ENCODE data around the gene MYBPC3. TPM values are rescaled to one million over a fixed set of nuclear protein-coding genes. Genes with fewer than 3 reads are reported as not detected.

MYBPC3 gene
- total RNA-seq, 1 donor from 2014 or later = not detected

DNA sequence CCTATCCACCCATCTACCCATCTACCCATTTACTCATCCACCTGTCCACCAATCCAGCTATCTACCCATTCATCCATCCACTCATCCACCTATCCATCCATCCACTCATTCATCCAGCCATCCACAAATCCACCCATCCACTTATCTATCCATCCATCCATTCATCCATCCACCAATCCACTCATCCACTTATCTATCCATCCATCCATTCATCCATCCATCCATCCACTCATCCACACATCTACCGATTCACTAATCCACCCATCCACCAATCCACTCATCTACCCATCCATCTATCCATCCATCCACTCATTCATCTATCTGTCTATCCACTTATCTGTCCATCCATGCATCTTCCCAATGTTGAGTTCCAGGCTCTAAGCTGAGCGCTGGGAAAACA is 27.6 kb upstream of the MYBPC3 start:
- H3K36me3 ChIP-seq (ENCODE audit: insufficient read depth, low read length) = no peaks in the 10 kb centered on the region
- no peak for FAIRE-seq
- no peak overlapping the region for H3K27ac Mint-ChIP-seq (ENCODE audit: unreplicated experiment)

GRCh38 chr11:47379317-47379716 is 26.8 kb upstream of the MYBPC3 start:
- DNase-seq (ENCODE audit: low read depth) (no peak), FAIRE-seq (no peak)
- no peak overlapping the region for H3K27ac ChIP-seq (ENCODE audit: low read depth, low read length)
- peaks cover 4% of the 10 kb centered on the region for H3K4me1 ChIP-seq (ENCODE audit: insufficient read depth, low read length)
- H4K20me1 ChIP-seq (ENCODE audit: insufficient read depth, low read length) = no peaks in the 10 kb centered on the region
- peaks cover 9% of the 10 kb centered on the region for H3K27me3 Mint-ChIP-seq (ENCODE audit: low read depth, unreplicated experiment)
- H3K27me3 ChIP-seq (ENCODE audit: insufficient read depth, low read length) = no peaks in the 10 kb centered on the region
- no peak overlapping the region for H2AFZ ChIP-seq (ENCODE audit: low read depth, low read length)
- H3K4me3 ChIP-seq (ENCODE audit: insufficient read depth, low read depth, low read length) = no peak overlapping the region
- H3K4me1 Mint-ChIP-seq (ENCODE audit: low read depth, unreplicated experiment) = peaks cover 7% of the 10 kb centered on the region
- H3K27ac Mint-ChIP-seq (ENCODE audit: unreplicated experiment) = no peak overlapping the region
- no peaks in the 10 kb centered on the region for H3K36me3 Mint-ChIP-seq (ENCODE audit: low read depth, unreplicated experiment)
- no peaks in the 10 kb centered on the region for H3K79me2 ChIP-seq (ENCODE audit: insufficient read depth, low read length)
- no peak overlapping the region for H3K4me2 ChIP-seq (ENCODE audit: low read length)
- H3K9me3 ChIP-seq (ENCODE audit: insufficient read depth, low read depth, low read length) = no peaks in the 10 kb centered on the region
- TF ChIP-seq, protein P1, sequence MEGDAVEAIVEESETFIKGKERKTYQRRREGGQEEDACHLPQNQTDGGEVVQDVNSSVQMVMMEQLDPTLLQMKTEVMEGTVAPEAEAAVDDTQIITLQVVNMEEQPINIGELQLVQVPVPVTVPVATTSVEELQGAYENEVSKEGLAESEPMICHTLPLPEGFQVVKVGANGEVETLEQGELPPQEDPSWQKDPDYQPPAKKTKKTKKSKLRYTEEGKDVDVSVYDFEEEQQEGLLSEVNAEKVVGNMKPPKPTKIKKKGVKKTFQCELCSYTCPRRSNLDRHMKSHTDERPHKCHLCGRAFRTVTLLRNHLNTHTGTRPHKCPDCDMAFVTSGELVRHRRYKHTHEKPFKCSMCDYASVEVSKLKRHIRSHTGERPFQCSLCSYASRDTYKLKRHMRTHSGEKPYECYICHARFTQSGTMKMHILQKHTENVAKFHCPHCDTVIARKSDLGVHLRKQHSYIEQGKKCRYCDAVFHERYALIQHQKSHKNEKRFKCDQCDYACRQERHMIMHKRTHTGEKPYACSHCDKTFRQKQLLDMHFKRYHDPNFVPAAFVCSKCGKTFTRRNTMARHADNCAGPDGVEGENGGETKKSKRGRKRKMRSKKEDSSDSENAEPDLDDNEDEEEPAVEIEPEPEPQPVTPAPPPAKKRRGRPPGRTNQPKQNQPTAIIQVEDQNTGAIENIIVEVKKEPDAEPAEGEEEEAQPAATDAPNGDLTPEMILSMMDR (IDR thresholded peaks at IDR 0.05; ENCODE audit: insufficient read depth, low read depth, low read length) = no peak
- no peak for TF ChIP-seq EZH2 (IDR thresholded peaks at IDR 0.05; ENCODE audit: insufficient read depth, low read length)
- no peaks in the 10 kb centered on the region for H3K9me3 Mint-ChIP-seq (ENCODE audit: unreplicated experiment)
- H3K9ac ChIP-seq (ENCODE audit: low read length) = no peak overlapping the region
- no peaks in the 10 kb centered on the region for H3K36me3 ChIP-seq (ENCODE audit: insufficient read depth, low read length)
- no peak overlapping the region for H3K4me3 Mint-ChIP-seq (ENCODE audit: unreplicated experiment)

More for the DNA sequence above, 27.6 kb upstream of the MYBPC3 start:
- Mint-ChIP-seq H3K36me3 (ENCODE audit: low read depth, unreplicated experiment) (no peaks in the 10 kb centered on the region), H3K4me1 (ENCODE audit: low read depth, unreplicated experiment) (peaks cover 5% of the 10 kb centered on the region), H3K4me3 (ENCODE audit: unreplicated experiment) (no peak overlapping the region), H3K27me3 (ENCODE audit: low read depth, unreplicated experiment) (peaks cover 9% of the 10 kb centered on the region), H3K9me3 (ENCODE audit: unreplicated experiment) (no peaks in the 10 kb centered on the region)
- TF ChIP-seq, protein P1 (IDR thresholded peaks at IDR 0.05; ENCODE audit: insufficient read depth, low read depth, low read length) = no peak
- TF ChIP-seq EZH2 (IDR thresholded peaks at IDR 0.05; ENCODE audit: insufficient read depth, low read length) = no peak
- no peak overlapping the region for H2AFZ ChIP-seq (ENCODE audit: low read depth, low read length)
- no peaks in the 10 kb centered on the region for H3K27me3 ChIP-seq (ENCODE audit: insufficient read depth, low read length)
- H3K9ac ChIP-seq (ENCODE audit: low read length) = no peak overlapping the region
- H3K9me3 ChIP-seq (ENCODE audit: insufficient read depth, low read depth, low read length) = no peaks in the 10 kb centered on the region
- no peak overlapping the region for H3K27ac ChIP-seq (ENCODE audit: low read depth, low read length)
- H4K20me1 ChIP-seq (ENCODE audit: insufficient read depth, low read length) = no peaks in the 10 kb centered on the region
- H3K79me2 ChIP-seq (ENCODE audit: insufficient read depth, low read length) = no peaks in the 10 kb centered on the region
- no peak overlapping the region for H3K4me2 ChIP-seq (ENCODE audit: low read length)
- no peak for DNase-seq (ENCODE audit: low read depth)
- H3K4me1 ChIP-seq (ENCODE audit: insufficient read depth, low read length) = no peaks in the 10 kb centered on the region
- no peak overlapping the region for H3K4me3 ChIP-seq (ENCODE audit: insufficient read depth, low read depth, low read length)

GRCh38 chr11:47378836-47379170 is 26.3 kb upstream of the MYBPC3 start:
- no peaks in the 10 kb centered on the region for H3K79me2 ChIP-seq (ENCODE audit: insufficient read depth, low read length)
- H3K9me3 ChIP-seq (ENCODE audit: insufficient read depth, low read depth, low read length) = no peaks in the 10 kb centered on the region
- no peaks in the 10 kb centered on the region for H3K36me3 ChIP-seq (ENCODE audit: insufficient read depth, low read length)
- no peak for DNase-seq (ENCODE audit: low read depth)
- no peak overlapping the region for H3K27ac Mint-ChIP-seq (ENCODE audit: unreplicated experiment)
- H3K27me3 ChIP-seq (ENCODE audit: insufficient read depth, low read length) = no peaks in the 10 kb centered on the region
- no peaks in the 10 kb centered on the region for H3K9me3 Mint-ChIP-seq (ENCODE audit: unreplicated experiment)
- peaks cover 10% of the 10 kb centered on the region for H3K4me1 Mint-ChIP-seq (ENCODE audit: low read depth, unreplicated experiment)
- FAIRE-seq = no peak
- H4K20me1 ChIP-seq (ENCODE audit: insufficient read depth, low read length) = no peaks in the 10 kb centered on the region
- H3K4me2 ChIP-seq (ENCODE audit: low read length) = no peak overlapping the region
- no peak overlapping the region for H3K4me3 Mint-ChIP-seq (ENCODE audit: unreplicated experiment)
- TF ChIP-seq EZH2 (IDR thresholded peaks at IDR 0.05; ENCODE audit: insufficient read depth, low read length) = no peak
- TF ChIP-seq, protein P1 (IDR thresholded peaks at IDR 0.05; ENCODE audit: insufficient read depth, low read depth, low read length) = no peak
- H3K27ac ChIP-seq (ENCODE audit: low read depth, low read length) = no peak overlapping the region
- H3K4me3 ChIP-seq (ENCODE audit: insufficient read depth, low read depth, low read length) = no peak overlapping the region
- H3K27me3 Mint-ChIP-seq (ENCODE audit: low read depth, unreplicated experiment) = peaks cover 9% of the 10 kb centered on the region
- H3K4me1 ChIP-seq (ENCODE audit: insufficient read depth, low read length) = peaks cover 6% of the 10 kb centered on the region
- H2AFZ ChIP-seq (ENCODE audit: low read depth, low read length) = no peak overlapping the region
- H3K36me3 Mint-ChIP-seq (ENCODE audit: low read depth, unreplicated experiment) = no peaks in the 10 kb centered on the region
- no peak overlapping the region for H3K9ac ChIP-seq (ENCODE audit: low read length)
